ENCODE results near the gene CCT6B.
"Not testable (repeated sequence)": the region's sequence is repeated elsewhere in the genome, so short reads cannot be mapped to it uniquely, and the experiment has no call there.

Gene CCT6B

GRCh38 chr17:34961093-34961911 lies at the start of gene CCT6B, which contains the start of gene ZNF830:
TSS of gene CCT6B (minus strand) at chr17:34961460. CDS start at chr17:34961393, 67 bp downstream.
TSS of gene ZNF830 (plus strand) at chr17:34961540. CDS start at chr17:34961567, 27 bp downstream.
- peak; percentile 84 for DNase-seq

GRCh38 chr17:35010093-35010492 lies 48.8 kb upstream of the CCT6B start:
- no peak for DNase-seq

- DNase-seq, result no peak
Measured at GRCh38 chr17:35006961-35007360, 45.7 kb upstream of the CCT6B start.

GRCh38 chr17:35006345-35006744 lies 45.1 kb upstream of the CCT6B start:
- no peak for DNase-seq

- no peak for DNase-seq
Measured at GRCh38 chr17:35003778-35004177, 42.5 kb upstream of the CCT6B start.

- DNase-seq, result no peak
Measured at GRCh38 chr17:35002876-35003551, 41.8 kb upstream of the CCT6B start.

GRCh38 chr17:35001549-35001948 lies 40.3 kb upstream of the CCT6B start:
- DNase-seq, result no peak

GRCh38 chr17:35000965-35001364 lies 39.7 kb upstream of the CCT6B start:
- DNase-seq, result not testable (repeated sequence)

- DNase-seq, result no peak
Measured at GRCh38 chr17:34999456-34999855, 38.2 kb upstream of the CCT6B start.

GRCh38 chr17:34998205-34998604 lies 36.9 kb upstream of the CCT6B start:
- DNase-seq, result no peak

GRCh38 chr17:34997355-34997862 lies 36.1 kb upstream of the CCT6B start:
- DNase-seq, result no peak

- no peak for DNase-seq
Measured at GRCh38 chr17:34996422-34997285, 35.4 kb upstream of the CCT6B start.

- no peak for DNase-seq
Measured at GRCh38 chr17:34993031-34993430, 31.8 kb upstream of the CCT6B start.

- DNase-seq, result no peak
Measured at GRCh38 chr17:34991606-34992005, 30.3 kb upstream of the CCT6B start.

GRCh38 chr17:34990921-34991365 lies 29.7 kb upstream of the CCT6B start:
- DNase-seq, result no peak

- no peak for DNase-seq
Measured at GRCh38 chr17:34989473-34989872, 28.2 kb upstream of the CCT6B start.

- no peak for DNase-seq
Measured at GRCh38 chr17:34988644-34989043, 27.4 kb upstream of the CCT6B start.

GRCh38 chr17:34987232-34987631 lies 26.0 kb upstream of the CCT6B start:
- no peak for DNase-seq

GRCh38 chr17:34981538-34982241 lies 20.4 kb upstream of the CCT6B start:
- DNase-seq, result no peak

GRCh38 chr17:34980681-34981537 lies 19.6 kb upstream of the CCT6B start:
- DNase-seq, result peak; percentile 65

- peak; percentile 91 for DNase-seq
Measured at GRCh38 chr17:34980353-34980680, 19.1 kb upstream of the CCT6B start, which contains the start of gene LIG3. TSS of gene LIG3 (plus strand) at chr17:34980512. CDS start at chr17:34983006, 2,494 bp downstream.
